K562 (cell line): ENCODE results near the gene CDC20. TPM values are rescaled to one million over a fixed set of nuclear protein-coding genes. Genes with fewer than 3 reads are reported as not detected.

Experiments used
- ATAC-seq: fragments of 200-7000 bp; cut with Tn5 transposase; 3 replicates; pipeline ENCODE4 v1.9.1; 2020; ENCODE audit warnings: moderate library complexity
- BruUV-seq: library from RNA; stranded (reverse); fragments of 400-500 nt; replicated peaks from 2 replicates; lab custom pipeline; 2021; lab: Mats Ljungman, UMichigan
- CTCF ChIA-PET: fragments of 300-600 bp; formaldehyde crosslinking; extraction: SDS; loops from one replicate; lab custom pipeline; 2021; ENCODE audit warnings: low intra/inter-chr PET ratio; lab: Yijun Ruan, JAX
- POLR2A ChIA-PET: fragments of 300-600, 350-650 bp; sonication (Branson Sonifier 250); formaldehyde crosslinking; extraction: SDS; loops from one replicate; lab custom pipeline; 2021; ENCODE audit warnings: antibody characterized with exemption, inconsistent platforms; lab: Yijun Ruan, JAX
- DNase-seq, 4 experiments: peaks; one replicate each; pipeline versions ENCODE4 v3.0.0 to v3.0.0-alpha.2; 2011 to 2018; ENCODE audit warnings: low spot score in 3 of 4, mixed read lengths in 3 of 4; ENCODE audit errors: extremely low read depth in 1 of 4
- FAIRE-seq: peaks from 2 replicates; lab custom pipeline; 2011; peaks lifted over from hg19 to GRCh38; lab: Jason Lieb, UNC
- H2AFZ ChIP-seq: 2 replicates; pipeline ENCODE4 v1.6.0; 2011; ENCODE audit warnings: low read depth, low read length, control low read depth, inconsistent platforms
- H3K27ac ChIP-seq: fragments of 200-600 bp; 3 replicates; pipeline ENCODE4 v1.8.0; 2011; ENCODE audit warnings: low read depth, mild to moderate bottlenecking, control low read depth, inconsistent platforms, low read length, moderate library complexity, mixed read lengths; ENCODE audit errors: extremely low read depth
- H3K27me3 ChIP-seq, 2 experiments: fragments of 300-600 bp in 1 of 2; 2 replicates in 1 of 2; 3 replicates in 1 of 2; pipeline versions ENCODE4 v1.6.0 to v1.8.0; 2011; ENCODE audit warnings: inconsistent platforms in 2 of 2, low read length in 2 of 2, mild to moderate bottlenecking in 1 of 2, mixed read lengths in 1 of 2, moderate library complexity in 1 of 2; ENCODE audit not compliant: control insufficient read depth in 2 of 2, insufficient read depth in 2 of 2
- H3K36me3 ChIP-seq: fragments of 300-600 bp; 3 replicates; pipeline ENCODE4 v1.8.0; 2011; ENCODE audit warnings: mild to moderate bottlenecking, low read length, inconsistent platforms; ENCODE audit not compliant: control insufficient read depth, insufficient read depth
- H3K4me1 ChIP-seq, 2 experiments: fragments of 200-600 bp in 1 of 2; replicated peaks in 1 of 2; 2 replicates in 1 of 2; 3 replicates in 1 of 2; pipeline versions ENCODE4 v1.5.1 to v1.8.0; 2011; ENCODE audit warnings: inconsistent platforms in 2 of 2, low read length in 2 of 2, mild to moderate bottlenecking in 1 of 2, mixed read lengths in 1 of 2, moderate library complexity in 1 of 2; ENCODE audit not compliant: control insufficient read depth in 2 of 2, insufficient read depth in 2 of 2
- H3K4me2 ChIP-seq: 2 replicates; pipeline ENCODE4 v1.6.1; 2011; ENCODE audit warnings: low read length, control low read depth, inconsistent platforms, mixed read lengths; ENCODE audit not compliant: insufficient read depth
- H3K4me3 ChIP-seq: fragments of 200-600 bp; sonication (generic), shearing (Covaris generic); 2 replicates; pipeline ENCODE4 v1.5.1; 2016; ENCODE audit warnings: control low read depth, inconsistent platforms
- H3K79me2 ChIP-seq: fragments of 200-600 bp; 3 replicates; pipeline ENCODE4 v1.8.0; 2011; ENCODE audit warnings: low read length, inconsistent platforms; ENCODE audit not compliant: control insufficient read depth, insufficient read depth
- H3K9ac ChIP-seq, 2 experiments: 2 replicates each; pipeline versions ENCODE4 v1.6.0 to v1.6.1; 2011; ENCODE audit warnings: low read depth in 2 of 2, low read length in 2 of 2, control low read depth in 1 of 2, inconsistent platforms in 1 of 2, mild to moderate bottlenecking in 1 of 2, mixed read lengths in 1 of 2; ENCODE audit not compliant: insufficient read depth in 1 of 2
- H3K9me1 ChIP-seq: one replicate; pipeline ENCODE4 v1.6.0; 2011; ENCODE audit warnings: inconsistent platforms, mild to moderate bottlenecking, low read length, moderate library complexity; ENCODE audit not compliant: control insufficient read depth, insufficient read depth
- H3K9me3 ChIP-seq: replicated peaks from 2 replicates; pipeline ENCODE4 v1.5.1; 2011; ENCODE audit warnings: low read depth, low read length, inconsistent platforms; ENCODE audit not compliant: control insufficient read depth, insufficient read depth
- H4K20me1 ChIP-seq: replicated peaks from 2 replicates; pipeline ENCODE4 v1.6.1; 2011; ENCODE audit warnings: low read length, inconsistent platforms, mixed read lengths; ENCODE audit not compliant: control insufficient read depth, insufficient read depth
- CHD1 ChIP-seq: fragments of 200-600 bp; sonication (generic); IDR thresholded peaks from one replicate; pipeline ENCODE4 v1.6.1; 2012; ENCODE audit warnings: mild to moderate bottlenecking, moderate library complexity, low read length, inconsistent platforms
- ESRRB ChIP-seq: fragments of 250-450 bp; sonication (Bioruptor Pico); IDR thresholded peaks from 2 replicates; pipeline ENCODE4 v1.5.0; 2020; ENCODE audit warnings: mild to moderate bottlenecking, moderate library complexity, borderline replicate concordance
- FOSL1 ChIP-seq: fragments of 200-800 bp; sonication (Bioruptor generic); conservative IDR thresholded peaks from 2 replicates; pipeline ENCODE4 v1.6.1; 2016; ENCODE audit warnings: missing genetic modification characterization, missing compliant biosample characterization
- FOXA3 ChIP-seq, 2 experiments: fragments of 450-650 bp in 1 of 2; sonication (generic) in 1 of 2; formaldehyde crosslinking; IDR thresholded peaks in 1 of 2; conservative IDR thresholded peaks in 1 of 2; 2 replicates each; pipeline versions ENCODE4 v1.4.0 to v1.8.0; 2020 to 2022; ENCODE audit warnings: mild to moderate bottlenecking in 2 of 2, missing genetic modification reagents in 1 of 2
- HDAC1 ChIP-seq, 2 experiments: fragments of 450-650 bp; IDR thresholded peaks; 2 replicates each; pipeline ENCODE4 v1.6.1; 2016 to 2017; ENCODE audit warnings: inconsistent platforms in 1 of 2, mild to moderate bottlenecking in 1 of 2, moderate library complexity in 1 of 2
- HNRNPH1 ChIP-seq: fragments of 200-400 bp; formaldehyde crosslinking; optimal IDR thresholded peaks from 2 replicates; pipeline ENCODE3; 2017; ENCODE audit warnings: low read depth, mild to moderate bottlenecking, low read length, moderate library complexity
- PPARD ChIP-seq: fragments of 250-450 bp; sonication (Bioruptor Pico); IDR thresholded peaks from 2 replicates; pipeline ENCODE4 v1.8.0; 2022; ENCODE audit warnings: inconsistent platforms, mild to moderate bottlenecking, moderate library complexity
- RAD21 ChIP-seq, 2 experiments: fragments of 250-450 bp in 1 of 2; fragments of 450-650 bp in 1 of 2; sonication (Bioruptor Pico) in 1 of 2; formaldehyde crosslinking in 1 of 2; IDR thresholded peaks in 1 of 2; conservative IDR thresholded peaks in 1 of 2; 2 replicates each; pipeline versions ENCODE4 v1.4.0 to v1.8.0; 2020 to 2022; ENCODE audit warnings: mild to moderate bottlenecking in 2 of 2, moderate library complexity in 1 of 2
- TAF9B ChIP-seq: fragments of 450-650 bp; IDR thresholded peaks from 2 replicates; pipeline ENCODE4 v1.6.1; 2018; ENCODE audit warnings: mild to moderate bottlenecking; ENCODE audit not compliant: partially characterized antibody
- TCF7L2 ChIP-seq: fragments of 150-350 bp; IDR thresholded peaks from 2 replicates; pipeline ENCODE4 v1.6.1; 2016; ENCODE audit warnings: low read depth, mild to moderate bottlenecking, low read length, moderate library complexity
- ZNF212 ChIP-seq: fragments of 450-650 bp; formaldehyde crosslinking; IDR thresholded peaks from 2 replicates; pipeline ENCODE4 v1.4.0; 2020; ENCODE audit warnings: mild to moderate bottlenecking
- ZNF398 ChIP-seq: fragments of 250-450 bp; sonication (Bioruptor Pico); IDR thresholded peaks from 2 replicates; pipeline ENCODE4 v1.8.0; 2021; ENCODE audit warnings: moderate library complexity, mild to moderate bottlenecking, inconsistent platforms
- ZNF609 ChIP-seq: sonication (generic); formaldehyde crosslinking; IDR thresholded peaks from 2 replicates; pipeline ENCODE4 v1.8.1; 2023; ENCODE audit warnings: missing genetic modification reagents, mild to moderate bottlenecking, borderline replicate concordance
- ZNF778 ChIP-seq: fragments of 450-650 bp; formaldehyde crosslinking; IDR thresholded peaks from 2 replicates; pipeline ENCODE4 v1.4.0; 2020; ENCODE audit warnings: mild to moderate bottlenecking, moderate library complexity
- WGBS: fragments of 100-300 bp; shearing (Covaris generic); methylation state at CpG from one replicate; pipeline ENCODE4 v1.1.6; 2016; ENCODE audit warnings: low coverage, mixed read lengths; ENCODE audit not compliant: insufficient coverage; ENCODE audit errors: missing lambda C conversion rate; 5-methylcytosine and 5-hydroxymethylcytosine counted together
- in situ Hi-C: fragments of 300-500 bp; cut with MboI; formaldehyde crosslinking; loops from 4 replicates; pipeline ENCODE4 v1.15.0; 2018; ENCODE audit warnings: inconsistent platforms, mixed read lengths
- intact Hi-C: fragments of 100-400 bp; cut with micrococcal nuclease; formaldehyde crosslinking; loops from 2 replicates; pipeline ENCODE4 v1.14.2; 2022
- polyA plus RNA-seq, 8 experiments: library from polyadenylated mRNA; depleted of rRNA in 4 of 8; stranded (reverse) in 5 of 8; unstranded in 3 of 8; fragments of >200 nt; fragmentation: Nextera tagmentation in 2 of 8; fragmentation: Illumina TruSeq in 1 of 8; extraction: Ambion mirVana in 2 of 8; extraction: Trizol in 1 of 8; gene quantifications; 2 replicates each; pipeline versions ENCODE4 v1.2.1 to v1.2.3, GENCODE V29; 2011 to 2014; ENCODE audit warnings: inconsistent platforms in 1 of 8, missing spikeins in 1 of 8
- total RNA-seq, 7 experiments: library from RNA; depleted of rRNA in 6 of 7; stranded (reverse); fragments of >200 nt in 6 of 7; fragmentation: Illumina TruSeq in 2 of 7; extraction: Trizol in 2 of 7; gene quantifications; 2 replicates each; pipeline versions ENCODE4 v1.2.1 to v1.2.3, GENCODE V29; 2011 to 2021; ENCODE audit warnings: low replicate concordance in 1 of 7

The CDC20 gene
- total and polyA plus RNA-seq, 9 of the 15 experiments (the other 6 are each of a cell fraction or from before 2014, with no cell fraction given), result 45.2 to 224 (median 121) TPM

GRCh38 chr1:43388613-43389012, 29.8 kb downstream of the CDC20 start:
- Histone ChIP-seq H3K4me3 (peak overlapping the region; percentile 61), H3K9ac (peak overlapping the region; percentile 15 to 92; a peak in 3 of 4 replicates), H3K4me2 (peak overlapping the region; percentile 99), H3K79me2 (peaks cover 39% of the 10 kb centered on the region), H4K20me1 (peaks cover 13% of the 10 kb centered on the region; the same call in 1 of the 2 replicates), H3K9me1 (peaks cover 5% of the 10 kb centered on the region), H3K27ac (no peak overlapping the region; the same call in 1 of the 3 replicates), H3K27me3 (no peaks in the 10 kb centered on the region), H3K4me1 (peaks cover 0 to 13% of the 10 kb centered on the region in 2 experiments; a peak in 2 of 5 replicates), H2AFZ (no peak overlapping the region), H3K9me3 (no peaks in the 10 kb centered on the region), H3K36me3 (peaks cover 48% of the 10 kb centered on the region)
- BruUV-seq, result no TSS peak
- ATAC-seq (no peak), DNase-seq (peak in 1 of 4 experiments; percentile 36), FAIRE-seq (peak; percentile 44)
- intact Hi-C loops, result no loop called here
- in situ Hi-C loops, result no loop called here
- WGBS, result 16% methylated on average over 3 of the region's 3 CpGs
- ChIA-PET CTCF (no interaction called here), POLR2A (interaction anchor here (0.9 to 7.2 kb wide), 9 partner anchors 9 to 58 kb away, joined by 3 to 72 read pairs (median 4); partner anchors contain the start of genes CDC20 and ELOVL1)
- TF ChIP-seq HDAC1 (IDR thresholded peaks at IDR 0.05) (peak in 1 of 2 experiments; percentile 51; a peak in 1 of 4 replicates), HNRNPH1 (no peak), CHD1 (no peak), ZNF609 (CRISPR knock-in tag) (no peak), TAF9B (peak; percentile 10), RAD21 (CRISPR knock-in tag; conservative IDR thresholded peaks at IDR 0.05 in 1 of 2, IDR thresholded peaks at IDR 0.05 in 1 of 2) (no peak), ZNF778 (CRISPR knock-in tag) (no peak), FOSL1 (tag) (no peak), FOXA3 (CRISPR knock-in tag; conservative IDR thresholded peaks at IDR 0.05 in 1 of 2, IDR thresholded peaks at IDR 0.05 in 1 of 2) (0 out of 4 replicates have a peak, but pooled peaks of 1 of the 2 experiments have one; percentile 1), TCF7L2 (no peak), PPARD (CRISPR knock-in tag) (no peak), ESRRB (CRISPR knock-in tag) (no peak), ZNF212 (CRISPR knock-in tag) (no peak), ZNF398 (CRISPR knock-in tag) (no peak)
